HepG2 (cell line): ENCODE measurements around the gene CDCA5. TPM values are rescaled to one million over a fixed set of nuclear protein-coding genes. Genes with fewer than 3 reads are reported as not detected.

ENCODE experiments used
- ATAC-seq: fragments of 200-7000 bp; cut with Tn5 transposase; 3 replicates; pipeline ENCODE4 v1.9.1; 2020; ENCODE audit warnings: mild to moderate bottlenecking, moderate library complexity
- BruUV-seq: library from RNA; stranded (reverse); fragments of 400-500 nt; replicated peaks from 2 replicates; lab custom pipeline; 2021; lab: Mats Ljungman, UMichigan
- CTCF ChIA-PET: fragments of 300-600 bp; formaldehyde crosslinking; extraction: SDS; loops from one replicate; lab custom pipeline; 2021; ENCODE audit warnings: low total read pairs, inconsistent platforms, low intra/inter-chr PET ratio; lab: Yijun Ruan, JAX
- POLR2A ChIA-PET: fragments of 350-600 bp; sonication (Branson Sonifier 250); formaldehyde crosslinking; loops from one replicate; lab custom pipeline; 2020; ENCODE audit warnings: antibody characterized with exemption, inconsistent platforms; lab: Yijun Ruan, JAX
- DNase-seq: peaks from one replicate; pipeline ENCODE4 v3.0.0-alpha.2; 2015; ENCODE audit warnings: low spot score
- FAIRE-seq: peaks from 3 replicates; lab custom pipeline; 2011; peaks lifted over from hg19 to GRCh38; lab: Jason Lieb, UNC
- H2AFZ ChIP-seq: one replicate; pipeline ENCODE4 v1.6.1; 2011; ENCODE audit warnings: low read length, inconsistent platforms
- H3K27ac ChIP-seq: fragments of 300-600 bp; 3 replicates; pipeline ENCODE4 v1.8.0; 2011; ENCODE audit warnings: mixed run types, mild to moderate bottlenecking, mixed read lengths, low read length, inconsistent platforms; ENCODE audit not compliant: insufficient read depth; ENCODE audit errors: extremely low read length
- H3K27me3 ChIP-seq, 2 experiments: fragments of 200-600 bp in 1 of 2; 2 replicates in 1 of 2; 3 replicates in 1 of 2; pipeline versions ENCODE4 v1.6.0 to v1.8.0; 2011; ENCODE audit warnings: low read length in 2 of 2, mild to moderate bottlenecking in 2 of 2, moderate library complexity in 2 of 2, inconsistent platforms in 1 of 2; ENCODE audit not compliant: insufficient read depth in 2 of 2, control insufficient read depth in 1 of 2
- H3K36me3 ChIP-seq, 2 experiments: fragments of 200-600 bp in 1 of 2; replicated peaks in 1 of 2; 2 replicates in 1 of 2; 3 replicates in 1 of 2; pipeline versions ENCODE4 v1.5.1 to v1.8.0; 2011; ENCODE audit warnings: low read length in 2 of 2, inconsistent platforms in 1 of 2; ENCODE audit not compliant: insufficient read depth in 2 of 2, control insufficient read depth in 1 of 2
- H3K4me1 ChIP-seq: 2 replicates; pipeline ENCODE4 v1.5.1; 2012; ENCODE audit warnings: low read length, inconsistent platforms; ENCODE audit not compliant: insufficient read depth
- H3K4me2 ChIP-seq: 2 replicates; pipeline ENCODE4 v1.6.0; 2011; ENCODE audit warnings: low read depth, low read length, inconsistent platforms
- H3K4me3 ChIP-seq, 3 experiments: fragments of 200-600 bp in 1 of 3; sonication (generic), shearing (Covaris generic) in 1 of 3; replicated peaks in 1 of 3; 2 replicates each; pipeline ENCODE4 v1.5.1; 2011 to 2016; ENCODE audit warnings: low read length in 3 of 3, inconsistent platforms in 2 of 3, low read depth in 2 of 3, mild to moderate bottlenecking in 2 of 3, control low read depth in 1 of 3, mixed read lengths in 1 of 3; ENCODE audit not compliant: insufficient read depth in 1 of 3
- H3K79me2 ChIP-seq: one replicate; pipeline ENCODE4 v1.6.1; 2011; ENCODE audit warnings: low read length, inconsistent platforms; ENCODE audit not compliant: insufficient read depth
- H3K9ac ChIP-seq: 2 replicates; pipeline ENCODE4 v1.6.0; 2011; ENCODE audit warnings: mild to moderate bottlenecking, low read depth, low read length, inconsistent platforms; ENCODE audit not compliant: insufficient read depth
- H3K9me3 ChIP-seq: 2 replicates; pipeline ENCODE4 v1.5.1; 2012; ENCODE audit warnings: mild to moderate bottlenecking, low read length
- H4K20me1 ChIP-seq: 2 replicates; pipeline ENCODE4 v1.6.0; 2011; ENCODE audit warnings: inconsistent platforms, mild to moderate bottlenecking, low read length, moderate library complexity; ENCODE audit not compliant: insufficient read depth
- EP300 ChIP-seq, 3 experiments: sonication (generic) in 1 of 3; formaldehyde crosslinking in 1 of 3; IDR thresholded peaks; 2 replicates each; pipeline versions ENCODE4 v1.5.1 to v1.6.1; 2011 to 2020; ENCODE audit warnings: low read depth in 2 of 3, low read length in 2 of 3, borderline replicate concordance in 1 of 3, improper control_type of control experiment in 1 of 3, mild to moderate bottlenecking in 1 of 3, missing genetic modification reagents in 1 of 3, moderate library complexity in 1 of 3
- GABPA ChIP-seq, 2 experiments: IDR thresholded peaks; 2 replicates each; pipeline ENCODE4 v1.6.1; 2011 to 2016; ENCODE audit warnings: low read depth in 2 of 2, low read length in 1 of 2, missing biosample characterization in 1 of 2, missing genetic modification characterization in 1 of 2
- GFI1 ChIP-seq: sonication (generic); formaldehyde crosslinking; IDR thresholded peaks from 2 replicates; pipeline ENCODE4 v1.5.0; 2020; ENCODE audit warnings: missing genetic modification reagents, mild to moderate bottlenecking, borderline replicate concordance
- GMEB1 ChIP-seq: sonication (generic); formaldehyde crosslinking; IDR thresholded peaks from 2 replicates; pipeline ENCODE4 v1.5.1; 2020; ENCODE audit warnings: missing genetic modification reagents, mild to moderate bottlenecking, borderline replicate concordance
- HHEX ChIP-seq: IDR thresholded peaks from 2 replicates; pipeline ENCODE4 v1.6.1; 2016; ENCODE audit warnings: control low read depth
- HNF4A ChIP-seq: sonication (generic); formaldehyde crosslinking; IDR thresholded peaks from 2 replicates; pipeline ENCODE4 v1.4.0; 2020; ENCODE audit warnings: missing genetic modification reagents
- HNRNPH1 ChIP-seq: fragments of 200-400 bp; formaldehyde crosslinking; optimal IDR thresholded peaks from 2 replicates; pipeline ENCODE3; 2017; ENCODE audit warnings: mild to moderate bottlenecking, low read depth, low read length
- HOXA3 ChIP-seq: sonication (generic); formaldehyde crosslinking; IDR thresholded peaks from 2 replicates; pipeline ENCODE4 v1.5.0; 2020; ENCODE audit warnings: missing genetic modification reagents
- IKZF5 ChIP-seq: IDR thresholded peaks from 2 replicates; pipeline ENCODE4 v1.6.1; 2018; ENCODE audit warnings: missing genetic modification reagents, mild to moderate bottlenecking, missing compliant biosample characterization
- KDM6A ChIP-seq: IDR thresholded peaks from 2 replicates; pipeline ENCODE4 v1.6.1; 2016; ENCODE audit warnings: low read depth
- LCORL ChIP-seq, 2 experiments: fragments of 450-650 bp in 1 of 2; sonication (generic) in 1 of 2; formaldehyde crosslinking in 1 of 2; IDR thresholded peaks; 2 replicates each; pipeline versions ENCODE4 v1.5.0 to v1.6.1; 2017 to 2020; ENCODE audit warnings: antibody characterized with exemption in 1 of 2, missing genetic modification reagents in 1 of 2
- MAX ChIP-seq: IDR thresholded peaks from 2 replicates; pipeline ENCODE4 v1.6.1; 2012; ENCODE audit warnings: inconsistent platforms
- MTERF4 ChIP-seq: sonication (generic); formaldehyde crosslinking; IDR thresholded peaks from 2 replicates; pipeline ENCODE4 v1.8.0; 2023; ENCODE audit warnings: mild to moderate bottlenecking, missing genetic modification reagents
- NONO ChIP-seq, 2 experiments: fragments of 450-650 bp in 1 of 2; sonication (generic) in 1 of 2; formaldehyde crosslinking in 1 of 2; IDR thresholded peaks in 1 of 2; conservative IDR thresholded peaks in 1 of 2; 2 replicates each; pipeline versions ENCODE4 v1.6.1 to v1.8.0; 2017 to 2022; ENCODE audit warnings: mild to moderate bottlenecking in 1 of 2, missing genetic modification reagents in 1 of 2, moderate library complexity in 1 of 2
- NR2F6 ChIP-seq, 2 experiments: IDR thresholded peaks; 2 replicates each; pipeline ENCODE4 v1.6.1; 2016; ENCODE audit warnings: antibody characterized with exemption in 1 of 2, mild to moderate bottlenecking in 1 of 2
- SMAD1 ChIP-seq: sonication (generic); formaldehyde crosslinking; IDR thresholded peaks from 2 replicates; pipeline ENCODE4 v1.4.0; 2020; ENCODE audit warnings: missing genetic modification reagents, low read depth, mild to moderate bottlenecking, borderline replicate concordance
- TSC22D2 ChIP-seq: sonication (generic); formaldehyde crosslinking; IDR thresholded peaks from 2 replicates; pipeline ENCODE4 v1.5.1; 2020; ENCODE audit warnings: missing genetic modification reagents, mild to moderate bottlenecking, borderline replicate concordance
- ZNF282 ChIP-seq: fragments of 450-650 bp; IDR thresholded peaks from 2 replicates; pipeline ENCODE4 v1.6.1; 2018; ENCODE audit not compliant: partially characterized antibody
- ZSCAN21 ChIP-seq: sonication (generic); formaldehyde crosslinking; IDR thresholded peaks from 2 replicates; pipeline ENCODE4 v1.8.0; 2022; ENCODE audit warnings: mild to moderate bottlenecking, missing genetic modification reagents, moderate library complexity, borderline replicate concordance
- WGBS: methylation state at CpG from one replicate; pipeline ENCODE4 v1.1.6; 2017; ENCODE audit warnings: low lambda C conversion rate; 5-methylcytosine and 5-hydroxymethylcytosine counted together
- in situ Hi-C: cut with HindIII; loops from 2 replicates; pipeline ENCODE4 v1.10.0; 2017; ENCODE audit warnings: low pct_unique_long_range_greater_than_20kb; ENCODE audit not compliant: extremely low pct_ligation_motif_present
- intact Hi-C: fragments of 100-400 bp; cut with micrococcal nuclease; formaldehyde crosslinking; loops from one replicate; pipeline ENCODE4 v1.10.0; 2022; ENCODE audit not compliant: unreplicated experiment
- polyA plus RNA-seq, 8 experiments: library from polyadenylated mRNA; depleted of rRNA in 3 of 8; stranded (reverse) in 7 of 8; unstranded in 1 of 8; fragments of >200 nt; fragmentation: Illumina TruSeq in 4 of 8; extraction: Trizol in 4 of 8; gene quantifications; 2 replicates each; pipeline versions ENCODE4 v1.2.1 to v1.2.3, GENCODE V29; 2011 to 2016; ENCODE audit warnings: low read depth in 4 of 8, missing spikeins in 1 of 8, mixed read lengths in 1 of 8; ENCODE audit not compliant: insufficient read depth in 1 of 8
- total RNA-seq, 5 experiments: library from RNA; depleted of rRNA; stranded (reverse); fragments of >200 nt; fragmentation: Illumina TruSeq; extraction: Trizol; gene quantifications; 2 replicates each; pipeline ENCODE4 v1.2.3, GENCODE V29; 2016; ENCODE audit warnings: low read depth in 1 of 5

The CDCA5 gene
- total and polyA plus RNA-seq, 2 of the 13 experiments (the other 11 are each of a cell fraction or from before 2014, with no cell fraction given), result 13.5 to 50.6 TPM

GRCh38 chr11:65065851-65066250, 18.0 kb downstream of the CDCA5 start:
- ATAC-seq (peak; percentile 9), DNase-seq (no peak), FAIRE-seq (no peak)
- Histone ChIP-seq H3K4me1 (peaks cover 40% of the 10 kb centered on the region), H3K27ac (peak overlapping the region; percentile 59), H3K4me2 (peak overlapping the region; percentile 87), H3K9me3 (no peaks in the 10 kb centered on the region), H3K9ac (peak overlapping the region; percentile 74), H2AFZ (no peak overlapping the region), H4K20me1 (no peaks in the 10 kb centered on the region), H3K79me2 (no peaks in the 10 kb centered on the region), H3K4me3 (peak overlapping the region; percentile 65 to 79 (median 67)), H3K27me3 (no peaks in the 10 kb centered on the region), H3K36me3 (no peaks in the 10 kb centered on the region)
- BruUV-seq, result no TSS peak
- in situ Hi-C loops (loop anchor here (5.0 kb wide), 1 partner anchor 39 kb away; the partner anchor contains the start of gene SNX15), intact Hi-C loops (no loop called here)
- POLR2A ChIA-PET, result interaction anchor here (0.5 to 2.2 kb wide), 16 partner anchors 10 to 357 kb away, joined by 3 to 10 read pairs (median 4); partner anchors contain the start of genes ARL2, NEAT1, SAC3D1 and TM7SF2
- CTCF ChIA-PET, result no interaction called here
- 12% methylated on average over 7 of the region's 7 CpGs for WGBS
- TF ChIP-seq HOXA3 (peak; percentile 23; the same call in 1 of the 2 replicates), HNF4A (CRISPR knock-in tag) (peak; percentile 53), ZSCAN21 (CRISPR knock-in tag) (0 out of 2 replicates have a peak, but pooled peaks have one; percentile 45), GABPA (IDR thresholded peaks at IDR 0.05; ENCODE audit: low read depth, low read length) (no peak), GABPA (CRISPR knock-in tag; IDR thresholded peaks at IDR 0.05; ENCODE audit: low read depth) (peak; percentile 12; the same call in 1 of the 2 replicates), IKZF5 (CRISPR knock-in tag) (0 out of 2 replicates have a peak, but pooled peaks have one; percentile 12), MTERF4 (CRISPR knock-in tag) (0 out of 2 replicates have a peak, but pooled peaks have one; percentile 10), ZNF282 (no peak), EP300 (IDR thresholded peaks at IDR 0.05; ENCODE audit: low read depth in 2 of 2, low read length in 2 of 2) (peak in 1 of 2 experiments; percentile 43; a peak in 1 of 4 replicates), EP300 (CRISPR knock-in tag; IDR thresholded peaks at IDR 0.05; ENCODE audit: borderline replicate concordance) (no peak), NONO (IDR thresholded peaks at IDR 0.05) (no peak), NONO (CRISPR knock-in tag; conservative IDR thresholded peaks at IDR 0.05) (0 out of 2 replicates have a peak, but pooled peaks have one; percentile 35), GFI1 (no peak), HNRNPH1 (peak; percentile 25), LCORL (IDR thresholded peaks at IDR 0.05) (no peak), LCORL (CRISPR knock-in tag; IDR thresholded peaks at IDR 0.05) (0 out of 2 replicates have a peak, but pooled peaks have one; percentile 39), MAX (peak; percentile 11; the same call in 1 of the 2 replicates), GMEB1 (0 out of 2 replicates have a peak, but pooled peaks have one; percentile 15), HHEX (CRISPR knock-in tag) (no peak), TSC22D2 (CRISPR knock-in tag) (0 out of 2 replicates have a peak, but pooled peaks have one; percentile 5), NR2F6 (IDR thresholded peaks at IDR 0.05) (0 out of 2 replicates have a peak, but pooled peaks have one; percentile 33), NR2F6 (CRISPR knock-in tag; IDR thresholded peaks at IDR 0.05) (no peak), SMAD1 (CRISPR knock-in tag) (no peak), KDM6A (CRISPR knock-in tag) (peak; percentile 28; the same call in 1 of the 2 replicates)
